ENCODE measurements around the gene SCAP. TPM values are rescaled to one million over a fixed set of nuclear protein-coding genes. Genes with fewer than 3 reads are reported as not detected.

Gene SCAP
- polyA plus RNA-seq, 1 of the 3 experiments (the other 2 are of a cell fraction), result 28.0 TPM

GRCh38 chr3:47380026-47380600, 95.6 kb downstream of the SCAP start (continued):
- no peak for TF ChIP-seq CHD2 (IDR thresholded peaks at IDR 0.05; ENCODE audit: low read length, partially characterized antibody)
- TF ChIP-seq FOSL2 (IDR thresholded peaks at IDR 0.05; ENCODE audit: borderline replicate concordance, low read depth), result no peak
- TF ChIP-seq MEF2A (IDR thresholded peaks at IDR 0.05; ENCODE audit: borderline replicate concordance, low read depth), result no peak
- no peak for TF ChIP-seq RXRA (IDR thresholded peaks at IDR 0.05; ENCODE audit: borderline replicate concordance, low read depth)
- TF ChIP-seq SMC3 (IDR thresholded peaks at IDR 0.05; ENCODE audit: low read depth, low read length), result no peak
- no peak for TF ChIP-seq ELF1 (IDR thresholded peaks at IDR 0.05)

DNA sequence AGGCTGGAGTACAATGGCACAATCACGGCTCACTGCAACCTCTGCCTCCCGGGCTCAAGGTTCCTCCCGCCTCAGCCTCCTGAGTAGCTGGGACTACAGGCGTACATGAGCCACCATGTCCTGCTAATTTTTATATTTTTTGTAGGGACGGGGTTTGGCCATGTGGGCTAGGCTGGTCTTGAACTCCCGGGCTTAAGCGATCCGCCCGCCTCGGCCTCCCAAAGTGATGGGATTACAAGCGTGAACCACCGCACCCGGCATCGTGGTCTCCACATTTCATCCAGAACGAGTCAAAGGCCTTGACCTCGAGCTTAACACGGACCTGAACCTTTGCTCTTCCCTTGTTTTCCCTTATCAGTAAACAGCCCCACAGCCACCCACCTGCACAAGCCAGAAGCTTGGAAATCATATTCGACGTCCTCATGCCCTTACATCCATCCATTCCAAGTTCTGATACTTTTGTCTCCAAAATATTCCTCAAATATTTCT, 96.3 kb downstream of the SCAP start:
- WGBS (ENCODE audit: low lambda C conversion rate), result 78% methylated on average over 19 of the region's 19 CpGs
- Histone ChIP-seq H4K20me1 (ENCODE audit: insufficient read depth) (peaks cover 27% of the 10 kb centered on the region), H3K4me2 (peak overlapping the region; percentile 98), H3K9me3 (no peaks in the 10 kb centered on the region), H3K4me1 (ENCODE audit: control insufficient read depth in 1 of 2, insufficient read depth in 2 of 2, low read depth in 1 of 2, low read length in 1 of 2) (peaks cover 0 to 15% of the 10 kb centered on the region in 2 experiments; a peak in 1 of 4 replicates), H3K27me3 (ENCODE audit: insufficient read depth) (no peaks in the 10 kb centered on the region), H3K4me3 (ENCODE audit: low read depth in 2 of 2, low read length in 1 of 2) (peak overlapping the region; percentile 77 to 96), H3K27ac (ENCODE audit: low read depth in 2 of 2, low read length in 1 of 2) (peak overlapping the region in 1 of 2 experiments; percentile 98; a peak in 1 of 4 replicates), H3K9ac (peak overlapping the region; percentile 97), H2AFZ (ENCODE audit: low read depth) (peak overlapping the region; percentile 90; the same call in 1 of the 2 replicates), H3K36me3 (replicated peaks in 1 of 2; ENCODE audit: control insufficient read depth in 1 of 2, insufficient read depth in 2 of 2, low read length in 1 of 2) (peaks cover 0 to 8% of the 10 kb centered on the region in 2 experiments), H3K9me2 (no peaks in the 10 kb centered on the region), H3F3A (replicated peaks; ENCODE audit: insufficient read depth) (peaks cover 3% of the 10 kb centered on the region), H3K79me2 (ENCODE audit: insufficient read depth) (peaks cover 55% of the 10 kb centered on the region)
- no peak for DNase-seq
- CTCF ChIA-PET, result interaction anchor here (1.4 to 2.0 kb wide), 2 partner anchors 9 to 42 kb away, joined by 6 to 12 read pairs; no protein-coding TSS in a partner anchor
- TF ChIP-seq RAD21 (IDR thresholded peaks at IDR 0.05; ENCODE audit: low read length) (no peak), FOSL2 (IDR thresholded peaks at IDR 0.05; ENCODE audit: borderline replicate concordance, low read depth) (no peak), NRF1 (IDR thresholded peaks at IDR 0.05; ENCODE audit: low read depth, low read length) (no peak)
- TF ChIP-seq, protein P1, sequence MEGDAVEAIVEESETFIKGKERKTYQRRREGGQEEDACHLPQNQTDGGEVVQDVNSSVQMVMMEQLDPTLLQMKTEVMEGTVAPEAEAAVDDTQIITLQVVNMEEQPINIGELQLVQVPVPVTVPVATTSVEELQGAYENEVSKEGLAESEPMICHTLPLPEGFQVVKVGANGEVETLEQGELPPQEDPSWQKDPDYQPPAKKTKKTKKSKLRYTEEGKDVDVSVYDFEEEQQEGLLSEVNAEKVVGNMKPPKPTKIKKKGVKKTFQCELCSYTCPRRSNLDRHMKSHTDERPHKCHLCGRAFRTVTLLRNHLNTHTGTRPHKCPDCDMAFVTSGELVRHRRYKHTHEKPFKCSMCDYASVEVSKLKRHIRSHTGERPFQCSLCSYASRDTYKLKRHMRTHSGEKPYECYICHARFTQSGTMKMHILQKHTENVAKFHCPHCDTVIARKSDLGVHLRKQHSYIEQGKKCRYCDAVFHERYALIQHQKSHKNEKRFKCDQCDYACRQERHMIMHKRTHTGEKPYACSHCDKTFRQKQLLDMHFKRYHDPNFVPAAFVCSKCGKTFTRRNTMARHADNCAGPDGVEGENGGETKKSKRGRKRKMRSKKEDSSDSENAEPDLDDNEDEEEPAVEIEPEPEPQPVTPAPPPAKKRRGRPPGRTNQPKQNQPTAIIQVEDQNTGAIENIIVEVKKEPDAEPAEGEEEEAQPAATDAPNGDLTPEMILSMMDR (IDR thresholded peaks at IDR 0.05), result no peak
- POLR2A ChIA-PET, result no interaction called here

- H3F3A ChIP-seq (replicated peaks; ENCODE audit: insufficient read depth), result peaks cover 3% of the 10 kb centered on the region
- TF ChIP-seq EZH2phosphoT487 (IDR thresholded peaks at IDR 0.05; ENCODE audit: borderline replicate concordance, low read depth), result no peak
- TF ChIP-seq TCF12 (IDR thresholded peaks at IDR 0.05), result no peak
- no peak for TF ChIP-seq FOXJ3 (CRISPR knock-in tag; IDR thresholded peaks at IDR 0.05)
- TF ChIP-seq EP300 (IDR thresholded peaks at IDR 0.05; ENCODE audit: borderline replicate concordance in 1 of 2, low read depth in 1 of 2, low read length in 1 of 2), result no peak
- TF ChIP-seq RAD21 (IDR thresholded peaks at IDR 0.05; ENCODE audit: low read length), result no peak
- TF ChIP-seq NFIC (IDR thresholded peaks at IDR 0.05; ENCODE audit: borderline replicate concordance), result no peak
- TF ChIP-seq RXRA (IDR thresholded peaks at IDR 0.05; ENCODE audit: borderline replicate concordance, low read depth), result no peak
- TF ChIP-seq, protein P2, sequence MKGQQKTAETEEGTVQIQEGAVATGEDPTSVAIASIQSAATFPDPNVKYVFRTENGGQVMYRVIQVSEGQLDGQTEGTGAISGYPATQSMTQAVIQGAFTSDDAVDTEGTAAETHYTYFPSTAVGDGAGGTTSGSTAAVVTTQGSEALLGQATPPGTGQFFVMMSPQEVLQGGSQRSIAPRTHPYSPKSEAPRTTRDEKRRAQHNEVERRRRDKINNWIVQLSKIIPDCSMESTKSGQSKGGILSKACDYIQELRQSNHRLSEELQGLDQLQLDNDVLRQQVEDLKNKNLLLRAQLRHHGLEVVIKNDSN (IDR thresholded peaks at IDR 0.05; ENCODE audit: borderline replicate concordance, low read depth), result no peak
- TF ChIP-seq, protein P3, sequence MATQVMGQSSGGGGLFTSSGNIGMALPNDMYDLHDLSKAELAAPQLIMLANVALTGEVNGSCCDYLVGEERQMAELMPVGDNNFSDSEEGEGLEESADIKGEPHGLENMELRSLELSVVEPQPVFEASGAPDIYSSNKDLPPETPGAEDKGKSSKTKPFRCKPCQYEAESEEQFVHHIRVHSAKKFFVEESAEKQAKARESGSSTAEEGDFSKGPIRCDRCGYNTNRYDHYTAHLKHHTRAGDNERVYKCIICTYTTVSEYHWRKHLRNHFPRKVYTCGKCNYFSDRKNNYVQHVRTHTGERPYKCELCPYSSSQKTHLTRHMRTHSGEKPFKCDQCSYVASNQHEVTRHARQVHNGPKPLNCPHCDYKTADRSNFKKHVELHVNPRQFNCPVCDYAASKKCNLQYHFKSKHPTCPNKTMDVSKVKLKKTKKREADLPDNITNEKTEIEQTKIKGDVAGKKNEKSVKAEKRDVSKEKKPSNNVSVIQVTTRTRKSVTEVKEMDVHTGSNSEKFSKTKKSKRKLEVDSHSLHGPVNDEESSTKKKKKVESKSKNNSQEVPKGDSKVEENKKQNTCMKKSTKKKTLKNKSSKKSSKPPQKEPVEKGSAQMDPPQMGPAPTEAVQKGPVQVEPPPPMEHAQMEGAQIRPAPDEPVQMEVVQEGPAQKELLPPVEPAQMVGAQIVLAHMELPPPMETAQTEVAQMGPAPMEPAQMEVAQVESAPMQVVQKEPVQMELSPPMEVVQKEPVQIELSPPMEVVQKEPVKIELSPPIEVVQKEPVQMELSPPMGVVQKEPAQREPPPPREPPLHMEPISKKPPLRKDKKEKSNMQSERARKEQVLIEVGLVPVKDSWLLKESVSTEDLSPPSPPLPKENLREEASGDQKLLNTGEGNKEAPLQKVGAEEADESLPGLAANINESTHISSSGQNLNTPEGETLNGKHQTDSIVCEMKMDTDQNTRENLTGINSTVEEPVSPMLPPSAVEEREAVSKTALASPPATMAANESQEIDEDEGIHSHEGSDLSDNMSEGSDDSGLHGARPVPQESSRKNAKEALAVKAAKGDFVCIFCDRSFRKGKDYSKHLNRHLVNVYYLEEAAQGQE (IDR thresholded peaks at IDR 0.05; ENCODE audit: low read depth, low read length), result no peak
- TF ChIP-seq NRF1 (IDR thresholded peaks at IDR 0.05; ENCODE audit: low read depth, low read length), result no peak
- no peak for TF ChIP-seq GATA2 (CRISPR knock-in tag; IDR thresholded peaks at IDR 0.05)
- TF ChIP-seq RFX5 (IDR thresholded peaks at IDR 0.05; ENCODE audit: low read length), result no peak
- TF ChIP-seq MAX (IDR thresholded peaks at IDR 0.05; ENCODE audit: low read depth), result no peak
Measured at GRCh38 chr3:47378869-47379268, 96.9 kb downstream of the SCAP start.

More at GRCh38 chr3:47378869-47379268, 96.9 kb downstream of the SCAP start:
- peak overlapping the region; percentile 98 for H3K4me2 ChIP-seq
- H2AFZ ChIP-seq (ENCODE audit: low read depth), result no peak overlapping the region
- H3K27ac ChIP-seq (ENCODE audit: low read depth in 2 of 2, low read length in 1 of 2), result no peak overlapping the region
- ChIA-PET POLR2A (no interaction called here), CTCF (no interaction called here)
- H3K4me3 ChIP-seq (ENCODE audit: low read depth in 2 of 2, low read length in 1 of 2), result no peak overlapping the region
- H3K27me3 ChIP-seq (ENCODE audit: insufficient read depth), result no peaks in the 10 kb centered on the region
- H3K9me3 ChIP-seq, result no peaks in the 10 kb centered on the region
- no peak for DNase-seq
- H4K20me1 ChIP-seq (ENCODE audit: insufficient read depth), result peaks cover 23% of the 10 kb centered on the region
- H3K4me1 ChIP-seq (ENCODE audit: control insufficient read depth in 1 of 2, insufficient read depth in 2 of 2, low read depth in 1 of 2, low read length in 1 of 2), result peaks cover 0 to 15% of the 10 kb centered on the region in 2 experiments; a peak in 1 of 4 replicates
- no peaks in the 10 kb centered on the region for H3K9me2 ChIP-seq
- no peak overlapping the region for H3K9ac ChIP-seq
- peaks cover 49% of the 10 kb centered on the region for H3K79me2 ChIP-seq (ENCODE audit: insufficient read depth)
- peaks cover 0 to 6% of the 10 kb centered on the region in 2 experiments for H3K36me3 ChIP-seq (replicated peaks in 1 of 2; ENCODE audit: control insufficient read depth in 1 of 2, insufficient read depth in 2 of 2, low read length in 1 of 2)

Data from SK-N-SH (cell line).